HepG2 (cell line): Measurements from ENCODE around the gene REPIN1. TPM values are rescaled to one million over a fixed set of nuclear protein-coding genes. Genes with fewer than 3 reads are reported as not detected.

Experiments used
- ATM ChIP-seq: fragments of 450-650 bp; IDR thresholded peaks from 2 replicates; pipeline ENCODE4 v1.7.1; 2017; ENCODE audit warnings: mild to moderate bottlenecking, borderline replicate concordance
- ELF4 ChIP-seq: sonication (generic); formaldehyde crosslinking; IDR thresholded peaks from 2 replicates; pipeline ENCODE4 v1.5.0; 2020; ENCODE audit warnings: missing genetic modification reagents, mild to moderate bottlenecking, moderate library complexity, borderline replicate concordance
- FOXO1 ChIP-seq: sonication (generic); formaldehyde crosslinking; IDR thresholded peaks from 2 replicates; pipeline ENCODE4 v1.4.0; 2020; ENCODE audit warnings: missing genetic modification reagents
- HNRNPH1 ChIP-seq: fragments of 200-400 bp; formaldehyde crosslinking; optimal IDR thresholded peaks from 2 replicates; pipeline ENCODE3; 2017; ENCODE audit warnings: mild to moderate bottlenecking, low read depth, low read length
- IRF2 ChIP-seq: IDR thresholded peaks from 2 replicates; pipeline ENCODE4 v1.6.1; 2018; ENCODE audit warnings: missing genetic modification reagents, missing compliant biosample characterization
- KDM1A ChIP-seq: IDR thresholded peaks from 2 replicates; pipeline ENCODE4 v1.6.1; 2016; ENCODE audit warnings: missing compliant biosample characterization
- KLF16 ChIP-seq, 2 experiments: sonication (generic) in 1 of 2; formaldehyde crosslinking in 1 of 2; IDR thresholded peaks; 2 replicates each; pipeline versions ENCODE4 v1.6.1 to v1.8.0; 2016 to 2023; ENCODE audit warnings: missing genetic modification reagents in 2 of 2, missing compliant biosample characterization in 1 of 2
- MAZ ChIP-seq, 2 experiments: sonication (generic) in 1 of 2; formaldehyde crosslinking in 1 of 2; IDR thresholded peaks; 2 replicates each; pipeline versions ENCODE4 v1.5.0 to v1.6.1; 2012 to 2020; ENCODE audit warnings: low read depth in 2 of 2, mild to moderate bottlenecking in 2 of 2, borderline replicate concordance in 1 of 2, improper control_type of control experiment in 1 of 2, low read length in 1 of 2, missing genetic modification reagents in 1 of 2, moderate library complexity in 1 of 2
- NR2F1 ChIP-seq, 2 experiments: fragments of 450-650 bp in 1 of 2; formaldehyde crosslinking in 1 of 2; IDR thresholded peaks; 2 replicates each; pipeline versions ENCODE4 v1.5.0 to v1.6.1; 2016 to 2020; ENCODE audit warnings: mild to moderate bottlenecking in 1 of 2, missing compliant biosample characterization in 1 of 2, missing genetic modification reagents in 1 of 2, moderate library complexity in 1 of 2
- NRL ChIP-seq: sonication (generic); formaldehyde crosslinking; IDR thresholded peaks from 2 replicates; pipeline ENCODE4 v1.5.0; 2020; ENCODE audit warnings: missing genetic modification reagents, mild to moderate bottlenecking, moderate library complexity, borderline replicate concordance
- PCBP2 ChIP-seq: fragments of 200-400 bp; formaldehyde crosslinking; optimal IDR thresholded peaks from 2 replicates; pipeline ENCODE3; 2018; ENCODE audit warnings: low read length, low read depth; ENCODE audit not compliant: poor library complexity, severe bottlenecking
- POLR2AphosphoS5 ChIP-seq: IDR thresholded peaks from 2 replicates; pipeline ENCODE4 v1.6.1; 2012; ENCODE audit warnings: low read depth, low read length
- SIX1 ChIP-seq: sonication (generic); formaldehyde crosslinking; IDR thresholded peaks from 2 replicates; pipeline ENCODE4 v1.4.0; 2020; ENCODE audit warnings: missing genetic modification reagents, borderline replicate concordance
- SOX13 ChIP-seq, 3 experiments: fragments of 450-650 bp in 1 of 3; sonication (generic) in 1 of 3; formaldehyde crosslinking in 1 of 3; IDR thresholded peaks in 2 of 3; conservative IDR thresholded peaks in 1 of 3; 2 replicates each; pipeline versions ENCODE4 v1.5.0 to v1.6.1; 2016 to 2020; ENCODE audit warnings: antibody characterized with exemption in 1 of 3, mild to moderate bottlenecking in 1 of 3, missing compliant biosample characterization in 1 of 3, missing genetic modification reagents in 1 of 3, moderate library complexity in 1 of 3
- SP1 ChIP-seq, 2 experiments: fragments of 450-650 bp in 1 of 2; sonication (generic) in 1 of 2; formaldehyde crosslinking in 1 of 2; IDR thresholded peaks; 2 replicates each; pipeline versions ENCODE4 v1.4.0 to v1.6.1; 2016 to 2020; ENCODE audit warnings: missing genetic modification reagents in 1 of 2
- ZNF124 ChIP-seq: sonication (generic); formaldehyde crosslinking; IDR thresholded peaks from 2 replicates; pipeline ENCODE4 v1.4.0; 2020; ENCODE audit warnings: missing genetic modification reagents
- ZNF329 ChIP-seq: sonication (generic); formaldehyde crosslinking; IDR thresholded peaks from 2 replicates; pipeline ENCODE4 v1.9.0; 2021; ENCODE audit warnings: low read depth, mild to moderate bottlenecking, missing genetic modification reagents
- ZNF451 ChIP-seq: sonication (generic); formaldehyde crosslinking; IDR thresholded peaks from 2 replicates; pipeline ENCODE4 v1.5.0; 2020; ENCODE audit warnings: mild to moderate bottlenecking, missing genetic modification reagents
- ZNF614 ChIP-seq: IDR thresholded peaks from 2 replicates; pipeline ENCODE4 v1.6.1; 2018; ENCODE audit warnings: missing biosample characterization, missing genetic modification reagents, inconsistent platforms, borderline replicate concordance
- ZNF660 ChIP-seq: sonication (generic); formaldehyde crosslinking; IDR thresholded peaks from 2 replicates; pipeline ENCODE4 v1.5.1; 2020; ENCODE audit warnings: mild to moderate bottlenecking, low read depth, missing genetic modification reagents, borderline replicate concordance
- ZNF761 ChIP-seq: sonication (generic); formaldehyde crosslinking; conservative IDR thresholded peaks from 2 replicates; pipeline ENCODE4 v1.4.0; 2020; ENCODE audit warnings: mild to moderate bottlenecking, missing genetic modification reagents
- polyA plus RNA-seq, 8 experiments: library from polyadenylated mRNA; depleted of rRNA in 3 of 8; stranded (reverse) in 7 of 8; unstranded in 1 of 8; fragments of >200 nt; fragmentation: Illumina TruSeq in 4 of 8; extraction: Trizol in 4 of 8; gene quantifications; 2 replicates each; pipeline versions ENCODE4 v1.2.1 to v1.2.3, GENCODE V29; 2011 to 2016; ENCODE audit warnings: low read depth in 4 of 8, missing spikeins in 1 of 8, mixed read lengths in 1 of 8; ENCODE audit not compliant: insufficient read depth in 1 of 8
- total RNA-seq, 5 experiments: library from RNA; depleted of rRNA; stranded (reverse); fragments of >200 nt; fragmentation: Illumina TruSeq; extraction: Trizol; gene quantifications; 2 replicates each; pipeline ENCODE4 v1.2.3, GENCODE V29; 2016; ENCODE audit warnings: low read depth in 1 of 5
- TF ChIP-seq, protein P1 (sequence below): sonication (generic); formaldehyde crosslinking; IDR thresholded peaks from 2 replicates; pipeline ENCODE4 v1.4.0; 2020; ENCODE audit warnings: missing genetic modification reagents
- TF ChIP-seq, protein P2 (sequence below): sonication (generic); formaldehyde crosslinking; IDR thresholded peaks from 2 replicates; pipeline ENCODE4 v1.5.1; 2020; ENCODE audit warnings: mild to moderate bottlenecking, moderate library complexity, missing genetic modification reagents
- TF ChIP-seq, protein P3 (sequence below): fragments of 450-650 bp; IDR thresholded peaks from 2 replicates; pipeline ENCODE4 v1.6.1; 2016

The REPIN1 gene
- total and polyA plus RNA-seq, 2 of the 13 experiments (the other 11 are each of a cell fraction or from before 2014, with no cell fraction given), result 69.9 to 108 TPM

DNA sequence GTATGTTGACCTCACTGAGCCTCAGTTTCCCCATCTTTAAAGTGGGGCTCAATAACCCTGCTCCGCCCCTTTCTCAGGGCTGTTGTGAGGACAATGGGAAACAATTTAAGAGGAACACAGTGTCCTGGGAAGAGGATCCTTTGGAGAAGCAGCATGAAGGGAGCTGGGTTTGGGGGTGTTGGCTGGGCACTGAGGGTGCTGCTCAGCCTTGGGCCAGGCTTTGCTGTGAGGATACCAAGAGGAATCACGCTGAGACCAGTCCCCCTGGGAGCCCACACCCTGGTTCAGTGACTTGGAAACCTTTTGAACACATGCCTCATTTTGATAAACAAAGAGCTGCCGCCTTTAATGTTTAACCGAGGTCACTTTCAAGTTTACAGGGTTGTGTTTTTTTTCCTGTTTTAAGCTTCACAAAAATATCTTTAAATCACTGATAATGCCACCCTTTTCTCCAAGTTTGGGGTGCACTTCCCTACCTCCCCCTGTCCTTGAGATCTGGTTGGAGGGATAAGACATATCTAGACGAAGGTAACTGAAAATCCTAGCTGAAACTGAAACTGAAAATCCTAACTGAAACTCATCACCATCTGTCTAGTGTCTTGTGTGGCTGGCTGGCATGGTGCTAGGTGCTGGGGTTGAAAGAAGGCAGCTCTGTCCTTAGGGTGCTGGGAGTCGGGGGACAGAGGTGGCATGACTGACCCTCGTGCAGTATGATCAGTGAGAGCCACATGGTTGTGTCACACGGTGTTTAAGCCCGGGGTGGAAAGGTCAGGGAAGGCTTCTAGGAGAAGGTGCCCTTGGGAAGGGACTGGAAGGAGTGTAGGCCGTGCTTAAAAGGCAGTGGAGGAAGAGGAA lies 38.2 kb downstream of the REPIN1 start (continued):
- TF ChIP-seq NRL (CRISPR knock-in tag), result no peak
- TF ChIP-seq, protein P1, sequence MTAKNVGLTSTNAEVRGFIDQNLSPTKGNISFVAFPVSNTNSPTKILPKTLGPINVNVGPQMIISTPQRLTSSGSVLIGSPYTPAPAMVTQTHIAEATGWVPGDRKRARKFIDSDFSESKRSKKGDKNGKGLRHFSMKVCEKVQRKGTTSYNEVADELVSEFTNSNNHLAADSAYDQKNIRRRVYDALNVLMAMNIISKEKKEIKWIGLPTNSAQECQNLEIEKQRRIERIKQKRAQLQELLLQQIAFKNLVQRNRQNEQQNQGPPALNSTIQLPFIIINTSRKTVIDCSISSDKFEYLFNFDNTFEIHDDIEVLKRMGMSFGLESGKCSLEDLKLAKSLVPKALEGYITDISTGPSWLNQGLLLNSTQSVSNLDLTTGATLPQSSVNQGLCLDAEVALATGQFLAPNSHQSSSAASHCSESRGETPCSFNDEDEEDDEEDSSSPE (CRISPR knock-in tag), result 0 out of 2 replicates have a peak, but pooled peaks have one; percentile 27
- TF ChIP-seq ELF4 (CRISPR knock-in tag), result no peak
- TF ChIP-seq ZNF124 (CRISPR knock-in tag), result no peak
- TF ChIP-seq KLF16 (CRISPR knock-in tag; IDR thresholded peaks at IDR 0.05), result peak in 1 of 2 experiments; percentile 59; a peak in 1 of 4 replicates
- TF ChIP-seq SP1 (IDR thresholded peaks at IDR 0.05), result no peak
- TF ChIP-seq SP1 (CRISPR knock-in tag; IDR thresholded peaks at IDR 0.05), result no peak
- TF ChIP-seq ZNF614 (CRISPR knock-in tag), result no peak
- TF ChIP-seq HNRNPH1, result no peak
- TF ChIP-seq ATM, result no peak
- TF ChIP-seq PCBP2, result no peak
- TF ChIP-seq NR2F1 (CRISPR knock-in tag; IDR thresholded peaks at IDR 0.05), result peak in 1 of 2 experiments; percentile 45; a peak in 1 of 4 replicates
- TF ChIP-seq ZNF329 (CRISPR knock-in tag), result no peak
- no peak for TF ChIP-seq KDM1A (CRISPR knock-in tag)
- TF ChIP-seq, protein P2, sequence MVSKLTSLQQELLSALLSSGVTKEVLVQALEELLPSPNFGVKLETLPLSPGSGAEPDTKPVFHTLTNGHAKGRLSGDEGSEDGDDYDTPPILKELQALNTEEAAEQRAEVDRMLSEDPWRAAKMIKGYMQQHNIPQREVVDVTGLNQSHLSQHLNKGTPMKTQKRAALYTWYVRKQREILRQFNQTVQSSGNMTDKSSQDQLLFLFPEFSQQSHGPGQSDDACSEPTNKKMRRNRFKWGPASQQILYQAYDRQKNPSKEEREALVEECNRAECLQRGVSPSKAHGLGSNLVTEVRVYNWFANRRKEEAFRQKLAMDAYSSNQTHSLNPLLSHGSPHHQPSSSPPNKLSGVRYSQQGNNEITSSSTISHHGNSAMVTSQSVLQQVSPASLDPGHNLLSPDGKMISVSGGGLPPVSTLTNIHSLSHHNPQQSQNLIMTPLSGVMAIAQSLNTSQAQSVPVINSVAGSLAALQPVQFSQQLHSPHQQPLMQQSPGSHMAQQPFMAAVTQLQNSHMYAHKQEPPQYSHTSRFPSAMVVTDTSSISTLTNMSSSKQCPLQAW, result peak; percentile 19; the same call in 1 of the 2 replicates
- no peak for TF ChIP-seq ZNF660
- TF ChIP-seq FOXO1 (CRISPR knock-in tag), result peak; percentile 35; the same call in 1 of the 2 replicates
- TF ChIP-seq POLR2AphosphoS5, result no peak
- no peak for TF ChIP-seq ZNF761 (CRISPR knock-in tag)
- no peak for TF ChIP-seq ZNF451 (CRISPR knock-in tag)
- TF ChIP-seq, protein P3, sequence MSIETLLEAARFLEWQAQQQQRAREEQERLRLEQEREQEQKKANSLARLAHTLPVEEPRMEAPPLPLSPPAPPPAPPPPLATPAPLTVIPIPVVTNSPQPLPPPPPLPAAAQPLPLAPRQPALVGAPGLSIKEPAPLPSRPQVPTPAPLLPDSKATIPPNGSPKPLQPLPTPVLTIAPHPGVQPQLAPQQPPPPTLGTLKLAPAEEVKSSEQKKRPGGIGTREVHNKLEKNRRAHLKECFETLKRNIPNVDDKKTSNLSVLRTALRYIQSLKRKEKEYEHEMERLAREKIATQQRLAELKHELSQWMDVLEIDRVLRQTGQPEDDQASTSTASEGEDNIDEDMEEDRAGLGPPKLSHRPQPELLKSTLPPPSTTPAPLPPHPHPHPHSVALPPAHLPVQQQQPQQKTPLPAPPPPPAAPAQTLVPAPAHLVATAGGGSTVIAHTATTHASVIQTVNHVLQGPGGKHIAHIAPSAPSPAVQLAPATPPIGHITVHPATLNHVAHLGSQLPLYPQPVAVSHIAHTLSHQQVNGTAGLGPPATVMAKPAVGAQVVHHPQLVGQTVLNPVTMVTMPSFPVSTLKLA, result peak; percentile 2; the same call in 1 of the 2 replicates
- TF ChIP-seq MAZ (IDR thresholded peaks at IDR 0.05; ENCODE audit: borderline replicate concordance, low read depth, low read length), result no peak
- TF ChIP-seq MAZ (CRISPR knock-in tag; IDR thresholded peaks at IDR 0.05; ENCODE audit: low read depth), result 0 out of 2 replicates have a peak, but pooled peaks have one; percentile 62
- no peak for TF ChIP-seq SOX13 (IDR thresholded peaks at IDR 0.05)
- peak in 1 of 2 experiments; percentile 78; a peak in 2 of 4 replicates for TF ChIP-seq SOX13 (CRISPR knock-in tag; conservative IDR thresholded peaks at IDR 0.05 in 1 of 2, IDR thresholded peaks at IDR 0.05 in 1 of 2)
- TF ChIP-seq SIX1 (CRISPR knock-in tag), result no peak
- no peak for TF ChIP-seq IRF2
